GM18520 (cell line): Measurements from ENCODE around the gene BAIAP2L2.
"Not testable (repeated sequence)": the region's sequence is repeated elsewhere in the genome, so short reads cannot be mapped to it uniquely, and the experiment has no call there.

Experiments used
- ATAC-seq: cut with Tn5 transposase; IDR thresholded peaks from one replicate; pipeline ENCODE4 v1.9.1; 2021; ENCODE audit not compliant: unreplicated experiment

The BAIAP2L2 gene

DNA sequence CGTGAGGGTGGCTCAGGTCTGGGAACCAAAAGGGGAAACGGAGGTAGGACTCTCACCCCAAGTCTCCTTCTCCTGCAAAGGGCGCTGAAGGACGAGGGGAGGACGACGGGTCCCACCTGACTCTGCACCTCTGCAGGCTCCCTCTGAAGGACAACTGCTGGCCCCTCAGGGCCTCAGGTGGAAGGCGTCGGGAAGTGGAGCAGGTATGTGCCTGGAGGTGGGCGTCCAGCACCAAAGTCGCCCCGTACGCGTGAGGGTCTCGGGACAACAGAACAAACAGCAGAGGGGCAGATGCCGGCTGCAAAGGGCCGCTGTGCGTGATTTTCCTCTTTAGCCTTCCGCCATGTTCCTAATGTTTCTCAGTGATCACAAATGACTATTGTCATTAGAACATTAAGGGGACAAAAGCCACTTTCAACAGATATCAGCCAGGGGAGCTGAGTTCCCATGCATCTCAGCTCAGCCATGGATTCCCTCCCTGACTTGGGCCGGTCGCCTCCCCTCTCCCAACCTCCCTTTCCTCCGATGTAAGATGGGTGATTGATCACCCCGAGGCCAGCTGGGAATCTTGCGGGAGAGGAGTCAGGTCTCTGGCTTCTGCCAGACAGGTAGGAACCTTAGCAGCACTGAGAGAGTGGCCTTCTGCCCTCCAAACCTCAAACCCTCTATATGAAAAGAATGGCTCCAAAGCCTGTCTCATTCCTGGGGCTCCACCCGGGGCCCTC lies 27.3 kb downstream of the BAIAP2L2 start:
- ATAC-seq: no peak

DNA sequence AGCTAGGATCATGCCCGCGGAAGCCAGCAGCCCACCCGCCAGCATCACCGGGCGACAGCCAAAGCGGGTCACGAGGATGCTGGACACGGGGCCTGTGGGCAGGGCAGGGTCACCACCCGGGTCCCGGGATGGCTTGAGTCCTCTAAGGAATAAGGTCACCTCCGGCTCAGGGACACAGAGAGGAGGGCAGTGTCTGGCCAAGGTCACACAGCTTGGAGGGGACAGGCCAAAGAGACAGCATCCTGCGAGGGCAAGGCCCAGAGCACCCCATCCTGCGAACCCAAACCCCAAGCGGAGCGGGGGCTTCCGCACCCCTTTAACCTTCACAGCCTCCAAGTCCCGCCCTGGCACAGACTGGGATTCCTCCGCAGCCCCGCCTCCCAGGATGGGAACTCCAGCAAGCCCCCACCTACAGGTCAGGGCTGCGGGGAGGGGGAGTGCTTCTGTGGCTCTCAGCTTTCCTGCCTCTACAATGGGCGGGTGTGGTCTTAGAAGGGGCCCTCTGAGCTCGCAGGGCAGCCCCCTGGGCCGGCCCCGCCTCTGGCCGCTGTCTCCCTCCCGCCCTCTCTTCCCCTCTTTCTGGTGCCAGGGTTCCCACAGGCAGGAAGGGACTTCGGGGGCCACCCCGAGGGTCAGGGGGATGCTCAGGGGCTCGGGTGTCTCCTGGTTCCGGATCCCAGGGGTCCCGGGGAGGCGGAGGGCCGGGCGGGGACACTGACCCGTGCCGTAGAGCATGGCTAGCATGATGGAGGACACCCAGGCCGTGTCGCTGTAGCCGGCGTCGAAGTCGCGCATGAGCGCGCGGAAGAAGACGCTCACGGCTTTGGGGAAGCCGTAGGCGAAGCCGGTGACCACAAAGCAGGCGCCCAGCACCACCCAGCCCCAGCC lies 28.3 kb downstream of the BAIAP2L2 start:
- no peak for ATAC-seq

GRCh38 chr22:38081636-38081940 lies 28.9 kb downstream of the BAIAP2L2 start:
- ATAC-seq: no peak

- ATAC-seq: no peak
These were observed 29.4 kb downstream of the BAIAP2L2 start for GRCh38 chr22:38080850-38081635.

DNA sequence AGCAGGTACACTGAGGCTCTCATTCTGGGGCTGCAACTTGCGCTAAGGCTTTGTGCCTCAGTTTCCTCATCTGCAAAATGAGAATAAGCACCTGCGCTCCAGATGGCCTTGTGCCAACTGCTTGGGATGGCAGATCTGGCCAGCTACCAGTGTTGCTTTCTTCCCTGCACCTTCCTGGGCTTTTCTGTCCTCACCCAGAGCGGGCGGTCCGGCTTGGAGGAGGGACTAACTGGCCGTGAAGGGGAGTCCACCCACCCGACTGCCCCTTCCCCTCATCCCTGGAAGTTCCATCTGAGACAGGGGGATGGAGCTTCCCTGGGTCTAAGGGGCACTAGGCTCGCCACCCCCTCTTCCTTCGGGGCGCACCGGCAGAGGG lies 30.0 kb downstream of the BAIAP2L2 start:
- ATAC-seq: no peak

DNA sequence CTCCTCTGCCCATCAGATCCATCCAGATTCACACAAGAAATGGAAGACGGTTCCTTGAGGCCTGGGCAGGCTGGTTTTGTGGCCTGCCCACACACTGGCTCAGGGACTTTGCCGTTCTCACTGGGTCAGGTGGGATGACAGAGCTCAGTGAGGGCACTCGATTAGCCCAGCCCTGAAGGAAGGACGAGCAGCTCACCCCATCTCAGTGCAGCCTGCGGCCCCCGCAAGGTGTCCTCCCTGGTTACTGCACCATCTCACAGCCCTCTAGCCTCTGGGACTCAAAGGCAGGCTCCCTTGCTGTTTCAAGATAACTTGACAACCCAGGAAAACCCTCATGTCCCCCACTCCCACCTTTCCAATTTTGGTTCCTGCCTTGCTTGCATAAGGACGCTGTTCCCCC lies 30.7 kb downstream of the BAIAP2L2 start:
- ATAC-seq: no peak

GRCh38 chr22:38079208-38079607 lies 31.3 kb downstream of the BAIAP2L2 start:
- ATAC-seq: not testable (repeated sequence)

- ATAC-seq: no peak
These were observed 32.2 kb downstream of the BAIAP2L2 start for GRCh38 chr22:38078046-38078840.

- no peak for ATAC-seq
These were observed 32.9 kb downstream of the BAIAP2L2 start for GRCh38 chr22:38077595-38077994.

GRCh38 chr22:38077096-38077495 lies 33.4 kb downstream of the BAIAP2L2 start:
- no peak for ATAC-seq

DNA sequence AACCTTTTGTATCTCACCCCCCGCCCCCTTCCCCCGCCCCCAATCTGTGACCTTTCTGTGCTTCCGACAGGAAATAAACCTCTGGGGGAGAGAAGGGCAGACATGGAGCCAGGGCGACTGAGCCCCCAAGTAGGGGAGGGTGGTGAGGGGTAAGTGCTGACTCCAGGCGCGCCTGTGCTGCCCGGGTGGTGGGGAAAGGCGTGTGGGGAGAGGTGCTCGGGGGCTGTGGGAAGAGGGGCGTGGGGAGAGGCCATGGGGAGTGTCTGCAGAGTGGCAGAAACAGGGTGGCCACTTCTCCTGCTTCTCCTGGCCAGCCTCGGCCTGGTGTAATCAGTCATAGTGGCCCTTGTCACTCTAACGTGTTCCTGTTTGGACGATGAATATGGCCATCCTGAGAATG lies 34.5 kb downstream of the BAIAP2L2 start:
- no peak for ATAC-seq

DNA sequence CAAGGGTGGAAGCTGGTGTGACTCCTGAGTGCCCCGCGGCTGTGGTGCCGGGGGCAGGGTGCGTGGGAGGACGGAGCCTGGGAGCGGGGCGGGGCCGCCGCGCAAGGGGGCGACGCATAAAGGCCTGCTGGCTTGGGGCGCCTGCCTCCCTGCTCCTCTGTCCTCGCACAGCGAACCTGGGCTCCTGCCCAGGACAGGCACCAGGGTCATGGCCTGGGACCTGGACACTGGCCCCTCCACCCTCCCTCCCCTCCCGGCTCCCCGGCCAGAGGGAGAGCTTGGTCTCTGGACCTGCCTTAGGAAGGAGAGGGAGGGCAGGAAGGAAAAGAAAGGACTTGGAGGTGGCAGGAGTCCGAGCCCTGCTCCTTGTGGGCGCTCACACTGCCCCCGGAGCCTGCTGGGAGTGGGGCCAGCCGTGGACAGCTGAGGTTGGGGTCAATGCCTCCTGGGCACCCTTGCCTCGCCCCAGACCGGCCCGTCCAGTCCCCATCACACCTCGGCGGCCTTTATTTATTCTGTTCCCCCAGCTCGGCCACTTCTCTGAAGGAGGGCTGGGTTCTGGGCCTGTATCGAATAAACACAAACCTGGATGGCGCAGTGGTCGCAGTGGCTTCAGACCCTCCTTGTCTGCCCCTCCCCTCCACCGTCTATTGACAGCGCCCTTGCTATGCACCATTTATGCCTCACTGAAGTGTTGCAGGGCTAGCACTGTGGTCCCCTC lies 35.2 kb downstream of the BAIAP2L2 start:
- ATAC-seq: no peak

DNA sequence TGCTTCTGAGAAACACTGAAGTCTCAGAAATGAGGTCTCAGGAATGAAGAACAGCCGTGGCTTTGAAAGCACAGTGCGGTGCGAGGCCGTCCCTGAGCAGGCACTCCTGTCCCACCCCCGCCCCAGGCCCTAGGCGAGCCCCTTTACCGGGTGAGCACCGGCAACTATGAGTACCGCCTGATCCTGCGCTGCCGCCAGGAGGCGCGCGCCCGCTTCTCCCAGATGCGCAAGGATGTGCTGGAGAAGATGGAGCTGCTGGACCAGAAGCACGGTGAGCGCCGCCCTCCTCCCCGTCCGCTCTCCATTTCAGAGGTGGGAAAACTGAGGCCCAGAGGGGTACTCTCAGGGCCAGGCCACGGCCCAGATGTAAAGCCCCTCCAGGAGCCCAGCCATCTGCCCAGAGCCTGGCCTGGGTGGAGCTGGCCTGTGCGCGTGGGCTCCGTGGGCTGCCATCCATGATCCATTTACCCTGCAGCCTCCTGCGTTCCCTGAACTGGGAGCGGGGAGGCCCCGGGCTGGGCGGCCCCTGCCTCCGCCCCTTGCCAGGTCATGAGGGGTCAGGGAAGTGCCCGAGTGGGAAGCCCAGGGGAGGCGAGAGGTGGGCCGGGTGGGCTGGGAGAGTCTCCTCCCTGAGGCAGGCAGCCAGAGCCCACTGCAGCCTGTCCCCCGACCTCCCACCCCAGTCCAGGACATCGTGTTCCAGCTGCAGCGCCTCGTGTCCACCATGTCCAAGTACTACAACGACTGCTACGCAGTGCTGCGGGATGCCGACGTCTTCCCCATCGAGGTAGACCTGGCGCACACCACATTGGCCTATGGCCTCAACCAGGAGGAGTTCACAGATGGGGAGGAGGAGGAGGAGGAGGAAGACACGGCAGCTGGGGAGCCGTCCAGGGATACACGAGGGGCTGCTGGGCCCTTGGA lies 36.0 kb downstream of the BAIAP2L2 start:
- no peak for ATAC-seq

- ATAC-seq: no peak
These were observed 37.0 kb downstream of the BAIAP2L2 start for GRCh38 chr22:38073150-38074130.

- no peak for ATAC-seq
These were observed 37.9 kb downstream of the BAIAP2L2 start for GRCh38 chr22:38072322-38073149.

DNA sequence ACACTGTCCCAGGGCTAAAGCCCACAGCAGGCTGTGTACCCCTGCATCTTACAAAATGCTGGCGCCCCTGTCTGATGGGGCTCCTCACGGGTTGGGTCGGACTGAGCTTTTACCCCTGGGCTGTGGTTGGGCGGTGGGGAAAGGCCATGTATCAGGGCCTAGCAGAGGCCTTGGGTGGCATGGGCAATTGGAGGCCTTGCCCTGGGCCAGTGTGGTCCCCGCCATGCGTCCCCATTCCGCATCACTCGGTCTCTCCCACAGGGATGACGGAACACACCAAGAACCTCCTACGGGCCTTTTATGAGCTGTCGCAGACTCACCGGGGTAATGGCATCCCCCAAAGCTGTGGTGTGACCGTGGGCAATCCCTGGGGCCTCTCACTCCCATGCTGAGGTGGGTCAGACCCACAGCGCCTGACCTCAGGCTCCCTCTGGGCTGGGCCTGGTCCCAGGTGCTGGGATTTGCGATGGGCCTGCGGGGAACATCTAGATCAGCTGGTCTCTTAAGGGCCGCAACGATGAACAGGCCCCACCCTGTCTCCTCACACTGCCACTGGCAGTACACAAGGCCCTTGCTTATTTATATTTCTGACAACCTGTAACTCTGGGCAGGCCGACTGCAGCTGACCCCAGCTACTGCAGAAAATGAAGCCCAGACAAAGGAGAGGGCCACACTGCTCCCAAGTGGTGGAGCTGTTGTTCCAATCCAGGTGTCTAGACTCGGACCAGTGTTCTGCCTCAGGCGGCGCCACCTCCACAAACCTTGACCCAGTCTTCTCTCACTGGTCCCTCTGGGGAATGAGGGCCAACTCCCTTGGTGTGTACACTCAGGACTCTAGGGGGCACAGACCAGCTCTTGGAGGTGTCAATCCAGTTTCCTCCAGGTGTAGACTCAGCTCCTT lies 38.8 kb downstream of the BAIAP2L2 start:
- no peak for ATAC-seq
